HCT116 (cell line): ENCODE measurements around the gene IL17RB. TPM values are rescaled to one million over a fixed set of nuclear protein-coding genes. Genes with fewer than 3 reads are reported as not detected.

Experiments used
- ATAC-seq: fragments of 200-7000 bp; cut with Tn5 transposase; 2 replicates; pipeline ENCODE4 v1.9.1; 2020; ENCODE audit warnings: mild to moderate bottlenecking, moderate library complexity
- BruUV-seq: library from RNA; stranded (reverse); fragments of 400-500 nt; replicated peaks from 2 replicates; lab custom pipeline; 2021; lab: Mats Ljungman, UMichigan
- CTCF ChIA-PET: fragments of 300-600 bp; sonication (Branson Sonifier 250); formaldehyde crosslinking; loops from one replicate; lab custom pipeline; 2021; ENCODE audit warnings: antibody characterized with exemption; lab: Charles Lee
- POLR2A ChIA-PET: fragments of 300-600, 350-600 bp; sonication (Branson Sonifier 250); formaldehyde crosslinking; loops from one replicate; lab custom pipeline; 2021; ENCODE audit warnings: antibody characterized with exemption; lab: Charles Lee
- RAD21 ChIA-PET, 2 experiments: fragments of 300-600 bp; sonication (Branson Sonifier 250); formaldehyde crosslinking; loops; one replicate each; lab custom pipeline; 2023; ENCODE audit warnings: low total read pairs in 2 of 2; ENCODE audit not compliant: uncharacterized antibody in 2 of 2, unreplicated experiment in 2 of 2, low non-redundant PET in 1 of 2; lab: Charles Lee
- DNase-seq: peaks from one replicate; pipeline ENCODE4 v3.0.0-alpha.2; 2010; ENCODE audit warnings: low read depth, low spot score
- H2AFZ ChIP-seq: fragments of 200-600 bp; shearing (Covaris generic), sonication (generic); 2 replicates; pipeline ENCODE4 v1.6.1; 2017; ENCODE audit warnings: low read depth, mixed run types, mixed read lengths, antibody characterized with exemption, low read length; ENCODE audit not compliant: poor library complexity, severe bottlenecking
- H3K27ac ChIP-seq: 2 replicates; pipeline ENCODE4 v1.5.1; 2012; ENCODE audit warnings: low read depth, low read length
- H3K27me3 ChIP-seq: fragments of 200-600 bp; sonication (generic); 2 replicates; pipeline ENCODE4 v1.6.1; 2016; ENCODE audit warnings: mixed run types, low read length, mixed read lengths; ENCODE audit not compliant: insufficient read depth
- H3K36me3 ChIP-seq, 2 experiments: fragments of 200-500 bp in 1 of 2; fragments of 200-600 bp in 1 of 2; sonication (Bioruptor generic) in 1 of 2; sonication (generic) in 1 of 2; 2 replicates each; pipeline versions ENCODE4 v1.5.1 to v1.6.1; 2014 to 2016; ENCODE audit warnings: low read length in 2 of 2, inconsistent platforms in 1 of 2, mixed read lengths in 1 of 2, mixed run types in 1 of 2; ENCODE audit not compliant: insufficient read depth in 2 of 2, control insufficient read depth in 1 of 2
- H3K4me1 ChIP-seq, 2 experiments: fragments of 200-600 bp in 1 of 2; sonication (generic) in 1 of 2; 2 replicates each; pipeline versions ENCODE4 v1.5.1 to v1.6.1; 2012 to 2017; ENCODE audit warnings: low read length in 2 of 2, inconsistent platforms in 1 of 2, mild to moderate bottlenecking in 1 of 2, mixed read lengths in 1 of 2, mixed run types in 1 of 2, moderate library complexity in 1 of 2; ENCODE audit not compliant: insufficient read depth in 2 of 2, control insufficient read depth in 1 of 2
- H3K4me2 ChIP-seq: fragments of 200-600 bp; sonication (generic); 2 replicates; pipeline ENCODE4 v1.6.1; 2017; ENCODE audit warnings: mixed run types, low read length, mixed read lengths
- H3K4me3 ChIP-seq, 2 experiments: fragments of 200-600 bp in 1 of 2; sonication (generic) in 1 of 2; replicated peaks in 1 of 2; 2 replicates each; pipeline ENCODE4 v1.5.1; 2011 to 2016; ENCODE audit warnings: low read length in 2 of 2, control low read depth in 1 of 2, low read depth in 1 of 2, mild to moderate bottlenecking in 1 of 2, mixed read lengths in 1 of 2, mixed run types in 1 of 2
- H3K79me2 ChIP-seq: fragments of 200-600 bp; sonication (generic); 2 replicates; pipeline ENCODE4 v1.6.1; 2017; ENCODE audit warnings: mild to moderate bottlenecking, mixed run types, low read length, moderate library complexity, mixed read lengths; ENCODE audit not compliant: insufficient read depth
- H3K9ac ChIP-seq: fragments of 200-600 bp; sonication (generic); 2 replicates; pipeline ENCODE4 v1.6.1; 2016; ENCODE audit warnings: low read length, mixed read lengths
- H3K9me2 ChIP-seq: fragments of 200-600 bp; sonication (generic), shearing (Covaris generic); 2 replicates; pipeline ENCODE4 v1.6.1; 2017; ENCODE audit warnings: mixed run types, mild to moderate bottlenecking, moderate library complexity; ENCODE audit not compliant: insufficient read depth
- H3K9me3 ChIP-seq, 2 experiments: fragments of 200-500 bp in 1 of 2; fragments of 200-600 bp in 1 of 2; sonication (Bioruptor generic) in 1 of 2; sonication (generic) in 1 of 2; 2 replicates each; pipeline ENCODE4 v1.6.1; 2014 to 2017; ENCODE audit warnings: low read length in 2 of 2, mixed read lengths in 2 of 2, inconsistent platforms in 1 of 2, low read depth in 1 of 2, mild to moderate bottlenecking in 1 of 2, mixed run types in 1 of 2, moderate library complexity in 1 of 2; ENCODE audit not compliant: control insufficient read depth in 1 of 2, insufficient read depth in 1 of 2
- H4K20me1 ChIP-seq: fragments of 200-600 bp; sonication (generic), shearing (Covaris generic); 2 replicates; pipeline ENCODE4 v1.6.1; 2017; ENCODE audit warnings: mixed run types, mild to moderate bottlenecking, moderate library complexity; ENCODE audit not compliant: insufficient read depth
- ATF3 ChIP-seq: IDR thresholded peaks from 2 replicates; pipeline ENCODE4 v1.6.1; 2012
- CBX3 ChIP-seq: IDR thresholded peaks from 2 replicates; pipeline ENCODE4 v1.6.1; 2012; ENCODE audit warnings: low read depth
- CEBPB ChIP-seq: IDR thresholded peaks from 2 replicates; pipeline ENCODE4 v1.6.1; 2012; ENCODE audit warnings: low read depth
- CTCF ChIP-seq, 3 experiments: fragments of 200-600 bp in 1 of 3; sonication (generic) in 1 of 3; IDR thresholded peaks in 2 of 3; conservative IDR thresholded peaks in 1 of 3; 2 replicates each; pipeline ENCODE4 v1.5.1; 2012 to 2017; ENCODE audit warnings: low read depth in 2 of 3, low read length in 2 of 3, antibody characterized with exemption in 1 of 3, borderline replicate concordance in 1 of 3, control low read depth in 1 of 3, mild to moderate bottlenecking in 1 of 3, mixed read lengths in 1 of 3, mixed run types in 1 of 3, moderate library complexity in 1 of 3; ENCODE audit not compliant: insufficient read depth in 1 of 3
- EZH2 ChIP-seq: fragments of 200-600 bp; sonication (generic); IDR thresholded peaks from 2 replicates; pipeline ENCODE4 v1.6.1; 2017; ENCODE audit warnings: antibody characterized with exemption, mixed run types
- FOSL1 ChIP-seq: IDR thresholded peaks from 2 replicates; pipeline ENCODE4 v1.6.1; 2012; ENCODE audit warnings: low read depth
- MAX ChIP-seq: IDR thresholded peaks from 2 replicates; pipeline ENCODE4 v1.6.1; 2012
- POLR2A ChIP-seq: IDR thresholded peaks from 2 replicates; pipeline ENCODE4 v1.7.0; 2011; ENCODE audit warnings: borderline replicate concordance; ENCODE audit not compliant: insufficient read depth, insufficient read length; ENCODE audit errors: extremely low read depth
- RAD21 ChIP-seq: IDR thresholded peaks from 2 replicates; pipeline ENCODE4 v1.6.1; 2012; ENCODE audit warnings: low read depth, mild to moderate bottlenecking
- REST ChIP-seq: IDR thresholded peaks from 2 replicates; pipeline ENCODE4 v1.6.1; 2012; ENCODE audit warnings: low read depth
- SP1 ChIP-seq: IDR thresholded peaks from 2 replicates; pipeline ENCODE4 v1.6.1; 2012; ENCODE audit warnings: low read depth
- SRF ChIP-seq: IDR thresholded peaks from 2 replicates; pipeline ENCODE4 v1.6.1; 2012; ENCODE audit warnings: low read depth
- TCF7L2 ChIP-seq: IDR thresholded peaks from 2 replicates; pipeline ENCODE4 v1.7.0; 2011; ENCODE audit warnings: borderline replicate concordance, inconsistent platforms; ENCODE audit not compliant: insufficient read depth, insufficient read length; ENCODE audit errors: extremely low read depth
- intact Hi-C: fragments of 100-400 bp; cut with micrococcal nuclease; formaldehyde crosslinking; loops from 2 replicates; pipeline ENCODE4 v1.10.0; 2022
- total RNA-seq: library from RNA; stranded (reverse); gene quantifications from one replicate; pipeline ENCODE4 v1.2.1, GENCODE V29; 2021; ENCODE audit not compliant: unreplicated experiment

IL17RB gene
- total RNA-seq, 1 experiment from 2014 or later = 8.3 TPM

- POLR2A ChIA-PET = no interaction called here
- H3K27me3 ChIP-seq = no peaks in the 10 kb centered on the region
These were observed 32.5 kb upstream of the IL17RB start for GRCh38 chr3:53813876-53814275.

More at GRCh38 chr3:53813876-53814275, 32.5 kb upstream of the IL17RB start:
- CTCF ChIA-PET = no interaction called here
- H3K9ac ChIP-seq = no peak overlapping the region
- no peak for TF ChIP-seq CBX3
- TF ChIP-seq TCF7L2 = no peak
- no peak for TF ChIP-seq ATF3
- no peak for TF ChIP-seq CEBPB
- TF ChIP-seq MAX = no peak
- TF ChIP-seq EZH2 = no peak
- TF ChIP-seq RAD21 = no peak
- TF ChIP-seq SP1 = no peak
- no peak for TF ChIP-seq SRF
- TF ChIP-seq POLR2A = no peak
- no peak for TF ChIP-seq FOSL1
- TF ChIP-seq REST = no peak
- TF ChIP-seq CTCF (IDR thresholded peaks at IDR 0.05 in 2 of 3, conservative IDR thresholded peaks at IDR 0.05 in 1 of 3; ENCODE audit: borderline replicate concordance in 1 of 3, insufficient read depth in 1 of 3, low read depth in 2 of 3, low read length in 2 of 3) = no peak
- TF ChIP-seq, all 23 proteins: peak for 0
- Histone ChIP-seq H3K36me3 (no peaks in the 10 kb centered on the region; a peak in 1 of 4 replicates), H3K79me2 (no peaks in the 10 kb centered on the region), H3K4me1 (no peaks in the 10 kb centered on the region), H2AFZ (no peak overlapping the region), H3K4me2 (no peak overlapping the region), H3K9me3 (no peaks in the 10 kb centered on the region), H3K9me2 (no peaks in the 10 kb centered on the region), H3K4me3 (no peak overlapping the region), H4K20me1 (no peaks in the 10 kb centered on the region), H3K27ac (no peak overlapping the region)
- BruUV-seq = no TSS peak
- DNase-seq (no peak), ATAC-seq (no peak)
- RAD21 ChIA-PET = no interaction called here
- intact Hi-C loops = no loop called here
